GM15510 (cell line): ENCODE measurements around the gene INF2.

ENCODE experiments used
- POLR2A ChIP-seq: IDR thresholded peaks from 3 replicates; pipeline ENCODE4 v1.6.1; 2011; ENCODE audit warnings: borderline replicate concordance; ENCODE audit not compliant: insufficient read length; ENCODE audit errors: extremely low read depth

The INF2 gene

GRCh38 chr14:104758981-104759969 is 69.9 kb downstream of the INF2 start:
- TF ChIP-seq POLR2A, result no peak

DNA sequence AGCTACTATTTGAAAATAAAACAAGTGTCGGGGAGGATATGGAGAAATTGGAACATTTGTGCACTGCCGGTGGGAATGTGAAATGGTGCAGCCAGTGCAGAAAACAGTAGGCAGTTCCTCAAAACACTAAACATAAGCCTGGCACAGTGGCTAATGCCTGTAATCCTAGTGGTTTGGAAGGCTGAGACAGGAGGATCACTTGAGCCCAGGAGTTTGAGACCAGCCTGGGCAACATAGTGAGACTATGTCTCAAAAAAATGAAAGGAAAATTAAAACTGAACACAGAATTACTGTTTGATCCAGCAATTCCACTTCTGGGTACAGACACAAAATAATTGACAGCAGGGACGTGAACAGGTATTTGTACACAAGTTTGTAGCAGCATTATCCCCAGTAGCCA is 76.1 kb downstream of the INF2 start:
- TF ChIP-seq POLR2A, result no peak

DNA sequence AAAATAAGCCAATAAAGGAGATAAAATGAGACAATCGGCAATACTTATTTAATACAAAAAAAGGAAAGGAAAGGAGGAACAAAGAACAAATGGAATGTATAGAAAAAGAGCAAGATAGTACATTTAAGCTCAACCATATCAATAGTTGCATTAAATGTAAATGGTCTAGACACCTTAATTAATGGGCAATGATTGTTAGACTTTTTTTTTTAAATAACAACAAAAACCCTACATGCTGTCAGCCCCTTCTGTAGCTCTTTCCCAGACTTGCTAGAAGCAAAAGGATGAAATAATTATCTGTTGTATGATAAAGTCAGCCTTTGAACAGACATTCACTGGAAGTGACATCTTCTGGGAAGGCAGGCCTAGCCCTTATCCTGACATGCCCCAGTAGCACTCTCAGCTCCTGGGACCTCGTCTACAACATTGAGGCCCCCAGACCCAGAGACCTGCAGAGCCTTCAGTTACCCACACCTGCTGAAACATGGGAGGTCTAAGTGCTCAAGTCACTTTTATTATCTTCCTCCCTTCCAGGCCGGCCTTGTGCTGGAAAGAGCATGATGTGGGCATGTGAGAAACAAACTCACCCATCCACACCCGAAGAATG is 76.9 kb downstream of the INF2 start:
- TF ChIP-seq POLR2A, result no peak

DNA sequence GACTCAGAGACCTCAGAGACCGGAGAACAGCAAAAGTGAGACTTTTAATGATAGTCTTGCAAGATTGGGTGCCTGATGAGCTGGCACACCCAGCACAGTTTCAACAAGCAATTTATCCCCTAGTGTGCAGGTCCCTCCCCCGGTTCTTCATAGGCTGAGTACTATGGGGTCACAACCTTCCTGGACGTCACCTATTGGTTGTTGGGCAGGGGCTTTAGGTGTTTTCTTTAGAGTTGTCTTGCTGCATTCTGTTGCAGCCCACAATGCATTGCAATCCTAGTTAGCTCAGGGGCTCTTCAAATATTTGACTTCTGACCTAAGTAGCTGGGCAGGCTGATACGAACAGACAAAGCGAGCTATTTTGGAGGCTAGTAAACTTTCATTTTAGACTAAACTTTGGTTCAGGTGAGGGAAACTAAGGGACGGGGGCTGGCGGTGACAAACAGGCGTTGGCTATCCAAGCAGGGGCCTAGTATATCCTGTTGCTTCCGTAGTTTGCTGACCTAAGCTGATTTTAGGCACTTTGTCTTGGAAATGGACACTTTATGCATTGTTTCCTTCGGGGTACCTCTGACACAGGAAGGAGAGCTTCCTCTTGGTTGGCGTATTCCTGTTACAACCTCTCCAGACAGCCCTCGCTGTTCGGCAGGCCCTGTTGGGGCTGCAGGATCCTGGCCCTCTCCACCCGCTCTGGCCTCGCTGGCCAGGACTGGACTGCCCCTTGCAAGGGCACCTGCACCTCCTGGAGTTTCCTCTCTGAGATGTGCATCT is 77.6 kb downstream of the INF2 start:
- no peak for TF ChIP-seq POLR2A

DNA sequence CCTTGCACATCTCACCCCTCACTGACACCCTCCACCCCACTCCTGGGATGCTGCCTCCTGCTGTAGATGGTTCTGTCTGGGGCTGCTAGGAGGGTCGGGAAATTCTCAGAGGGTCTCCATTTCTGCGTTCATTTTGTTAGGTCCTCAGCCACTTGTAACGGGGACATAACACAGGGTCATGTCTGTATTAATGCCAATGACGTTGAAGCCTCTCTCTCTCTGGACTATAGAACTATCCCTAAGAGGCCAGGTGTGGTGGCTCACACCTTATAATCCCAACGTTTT is 78.2 kb downstream of the INF2 start:
- no peak for TF ChIP-seq POLR2A

DNA sequence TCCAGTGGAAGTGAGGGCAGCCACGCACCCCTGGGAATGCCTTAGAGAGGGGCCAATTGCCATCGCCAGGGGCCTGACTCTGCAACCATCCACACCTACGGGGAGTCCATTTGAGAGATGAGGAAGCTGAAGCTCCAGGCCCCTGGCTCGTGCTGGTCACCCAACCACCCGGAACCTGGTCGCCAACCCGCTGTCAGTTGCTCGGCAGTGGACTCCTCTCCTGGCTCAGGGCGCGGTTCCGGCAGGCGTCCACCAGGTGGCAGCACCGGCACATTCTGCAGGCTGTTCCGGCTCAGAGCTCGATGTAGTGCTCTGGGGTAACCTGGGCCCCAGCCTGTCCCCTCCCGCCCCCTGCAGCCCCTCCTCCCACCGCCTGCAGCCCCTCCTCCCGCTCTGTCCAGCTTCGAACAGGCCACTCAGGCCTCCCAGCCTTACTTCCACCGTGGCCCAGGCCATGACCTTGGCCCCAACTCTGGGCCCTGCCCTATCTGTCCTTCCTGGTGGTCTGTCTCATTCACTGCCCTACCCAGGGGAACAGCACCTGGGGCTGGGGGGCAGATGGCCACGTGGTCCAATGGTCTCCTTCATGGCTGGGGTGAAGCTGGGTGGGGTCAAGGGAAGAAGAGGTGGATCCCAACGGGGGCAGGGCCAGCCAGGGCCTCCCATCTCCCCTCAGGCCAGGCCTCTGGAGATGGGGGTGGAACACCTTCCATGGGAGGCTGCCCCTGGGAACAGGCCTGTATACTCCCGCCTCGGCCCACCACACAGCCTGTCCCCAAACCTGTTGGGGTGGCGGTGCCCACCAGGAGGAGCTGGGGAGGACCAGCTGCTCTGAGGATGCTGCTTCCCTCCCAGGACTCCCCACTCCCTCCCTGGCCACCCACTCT is 79.3 kb downstream of the INF2 start:
- TF ChIP-seq POLR2A, result no peak

- TF ChIP-seq POLR2A, result no peak
These were observed 80.1 kb downstream of the INF2 start for GRCh38 chr14:104769324-104770071.

DNA sequence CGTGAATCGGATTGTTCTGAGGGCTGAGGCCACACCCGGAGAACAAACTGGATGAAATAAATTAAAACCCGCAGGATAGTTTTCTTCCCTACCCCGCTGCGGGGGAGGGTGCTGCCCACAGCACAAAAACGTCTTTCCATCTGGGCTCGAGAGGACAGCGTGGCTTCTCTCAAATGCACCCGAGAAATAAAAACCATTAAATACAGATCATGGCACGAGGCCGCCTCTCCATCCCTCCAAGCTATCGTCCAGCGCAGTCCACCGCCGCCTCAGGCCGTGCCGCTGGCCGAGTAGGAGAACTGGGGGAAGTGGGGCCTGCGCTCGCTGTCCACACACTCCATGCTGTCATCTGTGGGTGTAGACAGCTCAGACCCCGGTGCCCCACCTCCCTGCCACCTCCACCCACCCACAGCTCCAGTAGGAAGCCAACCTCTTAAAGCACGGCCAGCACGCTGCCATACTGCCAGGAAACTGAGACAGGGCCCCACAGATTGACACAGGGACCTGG is 80.7 kb downstream of the INF2 start:
- TF ChIP-seq POLR2A, result no peak

DNA sequence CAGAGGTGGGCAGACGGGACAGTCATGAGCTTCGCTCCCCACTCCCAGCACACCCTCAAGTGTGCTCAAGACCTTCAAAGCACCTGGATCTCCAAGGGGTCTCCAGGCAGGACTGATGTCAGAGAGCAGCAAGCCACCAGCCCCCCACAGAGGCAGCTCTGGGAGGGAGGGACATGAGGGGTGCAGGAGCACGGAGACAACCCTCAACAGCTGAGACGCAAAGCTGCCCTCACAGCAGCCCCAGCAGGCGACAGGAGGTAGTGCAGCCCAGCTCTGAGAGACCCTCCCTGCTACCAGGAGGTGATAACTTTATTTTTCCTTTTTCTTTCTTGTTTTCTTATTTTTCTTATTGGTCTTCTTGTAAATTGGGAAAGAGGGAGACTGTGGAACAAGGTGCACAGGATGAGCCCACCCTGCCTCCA is 81.4 kb downstream of the INF2 start:
- TF ChIP-seq POLR2A, result no peak

DNA sequence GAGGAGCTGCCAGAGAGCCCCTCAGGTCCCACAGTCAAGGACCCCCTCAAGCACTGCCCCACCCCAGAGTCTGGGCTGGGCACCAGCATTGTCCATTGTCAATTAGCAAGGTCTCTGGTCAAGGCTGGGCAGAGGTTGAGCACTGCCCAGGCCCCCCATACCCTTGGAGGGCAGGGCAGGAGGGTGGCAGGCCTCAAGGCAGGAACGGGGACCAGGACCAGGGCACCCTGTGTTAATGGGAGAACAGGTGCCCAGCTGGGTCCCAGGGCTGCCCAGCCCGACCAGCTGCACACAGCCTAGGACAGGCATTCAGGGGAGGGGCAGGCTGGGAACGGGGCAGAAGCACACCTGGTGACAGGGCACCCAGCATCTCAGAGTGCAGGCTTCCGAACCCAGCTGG is 82.0 kb downstream of the INF2 start:
- TF ChIP-seq POLR2A, result no peak
